ENCODE data around the gene AP4S1. TPM values are rescaled to one million over a fixed set of nuclear protein-coding genes. Genes with fewer than 3 reads are reported as not detected.
"Not testable (repeated sequence)": the region's sequence is repeated elsewhere in the genome, so short reads cannot be mapped to it uniquely, and the experiment has no call there.

Gene AP4S1
- total RNA-seq, 1 donor from 2014 or later, result 7.1 TPM

DNA sequence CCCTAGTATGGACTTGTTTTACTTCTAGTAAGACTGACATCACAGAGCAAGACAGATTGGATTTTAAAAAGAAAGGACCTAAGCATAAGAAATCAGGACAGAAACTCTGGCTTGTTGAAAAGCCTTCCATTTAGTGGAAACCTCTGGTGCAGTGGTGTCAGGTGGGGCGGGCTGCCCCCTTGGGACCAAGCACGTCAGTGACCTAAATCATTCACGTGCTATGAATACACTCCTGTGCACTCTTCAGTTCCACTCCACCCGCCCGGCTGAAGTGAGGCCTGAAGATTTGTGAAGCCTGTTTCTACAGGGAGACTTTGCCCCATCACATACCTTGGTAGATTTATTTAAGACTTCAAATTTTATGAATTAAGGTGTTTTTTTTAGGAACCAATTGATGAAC lies 58.9 kb downstream of the AP4S1 start:
- Histone ChIP-seq H3K36me3 (peaks cover 14% of the 10 kb centered on the region), H3K27me3 (no peaks in the 10 kb centered on the region), H3K9me3 (no peaks in the 10 kb centered on the region), H3K4me3 (no peak overlapping the region), H3K4me1 (no peaks in the 10 kb centered on the region), H3K27ac (no peak overlapping the region)
- DNase-seq (no peak), ATAC-seq (peak; percentile 63)
- intact Hi-C loops (cut with DNase I), result loop anchor here (10.0 kb wide), 1 partner anchor 100 kb away; no protein-coding TSS in a partner anchor
- TF ChIP-seq, protein P1, sequence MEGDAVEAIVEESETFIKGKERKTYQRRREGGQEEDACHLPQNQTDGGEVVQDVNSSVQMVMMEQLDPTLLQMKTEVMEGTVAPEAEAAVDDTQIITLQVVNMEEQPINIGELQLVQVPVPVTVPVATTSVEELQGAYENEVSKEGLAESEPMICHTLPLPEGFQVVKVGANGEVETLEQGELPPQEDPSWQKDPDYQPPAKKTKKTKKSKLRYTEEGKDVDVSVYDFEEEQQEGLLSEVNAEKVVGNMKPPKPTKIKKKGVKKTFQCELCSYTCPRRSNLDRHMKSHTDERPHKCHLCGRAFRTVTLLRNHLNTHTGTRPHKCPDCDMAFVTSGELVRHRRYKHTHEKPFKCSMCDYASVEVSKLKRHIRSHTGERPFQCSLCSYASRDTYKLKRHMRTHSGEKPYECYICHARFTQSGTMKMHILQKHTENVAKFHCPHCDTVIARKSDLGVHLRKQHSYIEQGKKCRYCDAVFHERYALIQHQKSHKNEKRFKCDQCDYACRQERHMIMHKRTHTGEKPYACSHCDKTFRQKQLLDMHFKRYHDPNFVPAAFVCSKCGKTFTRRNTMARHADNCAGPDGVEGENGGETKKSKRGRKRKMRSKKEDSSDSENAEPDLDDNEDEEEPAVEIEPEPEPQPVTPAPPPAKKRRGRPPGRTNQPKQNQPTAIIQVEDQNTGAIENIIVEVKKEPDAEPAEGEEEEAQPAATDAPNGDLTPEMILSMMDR (IDR thresholded peaks at IDR 0.05), result no peak

DNA sequence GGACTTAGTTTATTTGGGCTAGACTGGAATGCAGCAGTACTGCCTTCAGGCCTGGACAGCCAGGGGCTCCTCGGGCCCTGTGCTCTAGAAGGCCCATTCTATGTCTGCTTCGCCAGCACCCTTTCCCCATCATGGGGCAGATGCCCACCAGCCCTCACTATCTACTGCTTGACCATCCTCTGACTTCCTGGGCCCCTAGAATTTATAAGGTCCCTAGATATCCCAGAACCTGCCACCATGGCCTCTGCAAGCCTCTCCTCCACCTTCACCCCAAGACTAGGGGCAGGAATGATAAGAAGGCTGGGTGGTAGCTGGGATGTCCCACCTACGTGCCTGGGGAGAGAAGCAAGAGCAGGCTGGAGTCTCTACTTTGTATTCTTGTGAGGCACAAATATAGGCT lies 59.6 kb downstream of the AP4S1 start:
- DNase-seq, result no peak
- Histone ChIP-seq H3K36me3 (peaks cover 14% of the 10 kb centered on the region), H3K4me1 (peaks cover 3% of the 10 kb centered on the region), H3K27ac (no peak overlapping the region), H3K9me3 (no peaks in the 10 kb centered on the region), H3K27me3 (no peaks in the 10 kb centered on the region), H3K4me3 (no peak overlapping the region)
- TF ChIP-seq, protein P1 (IDR thresholded peaks at IDR 0.05), result no peak
- intact Hi-C loops (cut with DNase I), result loop anchor here (10.0 kb wide), 1 partner anchor 100 kb away; no protein-coding TSS in a partner anchor
- no peak for ATAC-seq

DNA sequence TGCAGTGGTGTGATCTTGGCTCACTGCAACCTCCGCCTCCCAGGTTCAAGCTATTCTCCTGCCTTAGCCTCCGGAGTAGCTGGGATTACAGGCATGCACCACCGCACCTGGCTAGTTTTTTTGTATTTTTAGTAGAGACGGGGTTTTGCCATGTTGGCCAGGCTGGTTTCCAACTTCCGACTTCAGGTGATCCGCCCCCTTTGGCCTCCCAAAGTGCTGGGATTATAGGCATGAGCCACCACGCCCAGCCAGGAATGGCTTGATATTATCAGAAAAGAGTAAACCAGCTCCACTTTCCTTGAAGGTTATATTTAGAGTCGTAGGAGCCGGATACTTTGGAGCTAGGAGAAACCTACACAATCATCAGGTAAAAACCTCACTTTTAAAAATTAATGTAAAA lies 61.0 kb downstream of the AP4S1 start:
- H3K27ac ChIP-seq, DNase-seq, ATAC-seq, H3K36me3 ChIP-seq, H3K9me3 ChIP-seq, H3K4me3 ChIP-seq, H3K27me3 ChIP-seq: not testable (repeated sequence)
- H3K4me1 ChIP-seq, result peaks cover 17% of the 10 kb centered on the region
- intact Hi-C loops (cut with DNase I), result loop anchor here (10.0 kb wide), 1 partner anchor 102 kb away; no protein-coding TSS in a partner anchor

DNA sequence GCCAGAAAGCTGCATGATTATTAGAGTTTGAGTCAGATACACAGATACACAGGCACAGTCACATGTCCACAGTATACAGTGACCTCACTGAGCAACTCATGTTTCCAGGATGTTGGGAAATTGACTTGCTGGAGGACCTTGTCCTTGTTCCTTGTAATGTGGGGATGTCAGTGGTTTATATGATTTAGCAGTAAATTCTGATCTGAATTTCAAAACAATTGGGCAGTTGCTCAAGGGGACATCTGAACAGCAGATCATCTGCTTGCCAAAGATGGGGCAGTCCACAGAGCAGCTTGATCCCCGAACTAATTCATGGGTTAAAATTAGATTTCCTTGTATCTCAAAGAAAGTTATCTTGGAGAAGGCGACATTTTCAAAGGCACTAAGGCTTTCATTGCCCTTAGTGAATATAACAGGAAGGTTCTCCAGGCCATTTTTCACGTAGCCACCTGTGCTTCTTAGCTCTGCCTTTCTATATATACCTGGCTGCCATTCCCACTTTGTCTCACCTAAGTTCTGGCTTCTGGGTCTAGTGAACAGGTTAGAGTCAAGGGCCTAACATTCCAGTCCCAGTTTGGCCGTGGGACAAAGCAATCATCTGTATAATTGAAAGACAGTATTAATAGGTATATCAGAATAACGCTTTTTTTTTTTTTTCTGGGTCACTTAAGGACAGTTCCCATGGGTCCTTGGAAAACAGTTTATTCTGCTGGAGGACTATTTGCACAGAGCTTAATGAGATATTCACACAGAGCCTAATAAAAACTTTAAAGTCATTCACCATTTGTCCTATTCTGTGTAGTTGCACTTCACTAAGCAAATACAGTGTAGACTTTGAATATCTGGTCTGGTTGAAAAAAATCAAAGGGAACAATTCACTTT lies 65.7 kb downstream of the AP4S1 start:
- no peaks in the 10 kb centered on the region for H3K9me3 ChIP-seq
- no peak for DNase-seq
- H3K4me3 ChIP-seq, result no peak overlapping the region
- intact Hi-C loops (cut with DNase I), result no loop called here
- H3K27ac ChIP-seq, result peak overlapping the region; percentile 76
- TF ChIP-seq, protein P1 (IDR thresholded peaks at IDR 0.05), result no peak
- H3K4me1 ChIP-seq, result peaks cover 19% of the 10 kb centered on the region
- no peaks in the 10 kb centered on the region for H3K36me3 ChIP-seq
- ATAC-seq, result peak; percentile 95
- H3K27me3 ChIP-seq, result no peaks in the 10 kb centered on the region

DNA sequence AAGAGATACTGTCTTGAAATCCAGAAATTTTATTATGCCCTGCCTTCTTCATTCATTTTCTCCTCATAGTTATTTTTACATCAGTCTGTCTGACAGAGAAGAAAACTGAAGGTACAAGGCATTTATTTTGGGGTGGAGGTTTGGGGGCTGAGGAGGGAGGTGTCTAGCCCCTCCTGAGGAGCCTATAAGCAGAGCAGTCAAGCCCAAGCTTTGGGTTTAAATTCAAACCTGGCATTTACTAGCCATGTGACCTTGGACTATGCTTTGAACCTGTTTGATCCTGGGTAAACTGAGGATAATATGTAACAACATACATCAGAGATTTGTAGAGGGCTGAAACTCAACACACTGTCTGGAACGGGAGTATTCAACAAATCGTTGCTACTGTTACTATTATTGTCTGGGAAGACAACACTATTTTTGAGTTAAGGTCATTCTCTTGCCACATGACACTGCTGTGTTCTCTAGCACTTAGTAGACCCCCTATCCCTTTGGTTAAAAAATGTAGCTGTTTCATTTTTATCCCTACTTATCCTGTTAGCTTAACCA lies 66.8 kb downstream of the AP4S1 start:
- ATAC-seq, result no peak
- H3K4me1 ChIP-seq, result peaks cover 19% of the 10 kb centered on the region
- no peak overlapping the region for H3K4me3 ChIP-seq
- H3K27ac ChIP-seq, result no peak overlapping the region
- H3K27me3 ChIP-seq, result no peaks in the 10 kb centered on the region
- TF ChIP-seq, protein P1 (IDR thresholded peaks at IDR 0.05), result no peak
- H3K36me3 ChIP-seq, result peaks cover 8% of the 10 kb centered on the region
- intact Hi-C loops (cut with DNase I), result no loop called here
- DNase-seq, result no peak
- no peaks in the 10 kb centered on the region for H3K9me3 ChIP-seq

DNA sequence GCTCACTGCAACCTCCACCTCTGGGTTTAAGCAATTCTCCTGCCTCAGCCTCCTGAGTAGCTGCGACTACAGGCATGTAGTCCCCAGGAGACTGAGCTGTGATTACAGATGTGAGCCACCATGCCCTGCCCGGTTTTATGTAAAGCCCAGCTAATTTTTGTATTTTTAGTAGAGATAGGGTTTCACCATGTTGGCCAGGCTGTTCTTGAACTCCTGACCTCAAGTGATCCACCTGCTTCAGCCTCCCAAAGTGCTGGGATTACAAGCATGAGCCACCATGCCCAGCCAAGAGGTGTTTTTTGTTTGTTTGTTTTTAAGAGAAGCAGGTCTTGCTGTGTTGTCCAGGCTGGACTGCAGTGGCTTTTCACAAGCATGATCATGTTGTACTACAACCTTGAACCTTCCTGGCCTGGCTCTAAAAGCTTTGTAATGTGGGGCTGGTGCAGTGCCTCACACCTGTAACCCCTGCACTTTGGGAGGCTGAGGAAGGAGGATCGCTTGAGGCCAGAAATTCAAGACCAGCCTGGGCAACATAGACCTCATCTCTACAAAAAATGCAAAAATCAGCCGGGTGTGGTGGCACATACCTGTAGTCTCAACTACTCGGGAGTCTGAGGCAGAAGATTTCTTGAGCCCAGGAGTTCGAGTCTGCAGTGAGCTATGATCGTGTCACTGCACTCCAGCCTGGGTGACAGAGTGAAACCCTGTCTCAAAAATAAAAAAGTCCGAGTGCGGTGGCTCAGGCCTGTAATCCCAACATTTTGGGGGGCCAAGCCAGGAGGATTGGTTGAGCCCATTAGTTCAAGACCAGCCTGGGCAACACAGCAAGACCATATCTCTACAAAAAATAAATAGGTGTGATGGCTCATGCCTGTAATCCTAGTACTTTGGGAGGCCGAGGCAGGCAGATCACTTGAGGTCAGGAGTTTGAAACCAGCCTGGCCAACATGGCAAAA lies 68.7 kb downstream of the AP4S1 start:
- H3K9me3 ChIP-seq; H3K4me3 ChIP-seq; DNase-seq; intact Hi-C loops (cut with DNase I); ATAC-seq; H3K27ac ChIP-seq; H3K27me3 ChIP-seq: not testable (repeated sequence)
- Histone ChIP-seq H3K36me3 (peaks cover 28% of the 10 kb centered on the region), H3K4me1 (peaks cover 19% of the 10 kb centered on the region)

DNA sequence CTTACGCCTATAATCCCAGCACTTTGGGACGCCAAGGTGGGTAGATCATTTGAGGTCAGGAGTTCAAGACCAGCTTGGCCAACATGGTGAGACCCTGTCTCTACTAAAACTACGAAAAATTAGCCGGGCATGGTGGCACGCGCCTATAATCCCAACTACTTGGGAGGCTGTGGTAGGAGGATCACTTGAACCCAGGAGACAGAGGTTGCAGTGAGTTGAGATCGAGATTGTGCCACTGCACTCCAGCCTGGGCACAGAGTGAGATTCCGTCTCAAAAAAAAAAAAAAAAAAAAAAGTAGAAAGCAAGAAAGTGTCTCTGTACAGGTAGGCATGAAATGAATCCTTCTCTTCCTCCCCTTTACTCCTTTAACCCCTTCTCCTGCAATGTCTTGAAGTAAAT lies 70.4 kb downstream of the AP4S1 start:
- H3K36me3 ChIP-seq, result peaks cover 44% of the 10 kb centered on the region
- ATAC-seq, result not testable (repeated sequence)

More for the DNA sequence above, 70.4 kb downstream of the AP4S1 start:
- H3K27ac ChIP-seq; DNase-seq; H3K27me3 ChIP-seq; intact Hi-C loops (cut with DNase I); H3K9me3 ChIP-seq; H3K4me1 ChIP-seq; H3K4me3 ChIP-seq: not testable (repeated sequence)

All from upper lobe of right lung (tissue), 1 donor.